WTC11 (cell line): ENCODE data around the gene NTRK1. TPM values are rescaled to one million over a fixed set of nuclear protein-coding genes. Genes with fewer than 3 reads are reported as not detected.

ENCODE experiments used
- ATAC-seq: fragments of 200-7000 bp; cut with Tn5 transposase; 2 replicates; pipeline ENCODE4 v1.10.0; 2021; ENCODE audit warnings: mild to moderate bottlenecking, moderate library complexity
- CTCF ChIA-PET: fragments of 300-600 bp; sonication (Branson Sonifier 250); formaldehyde crosslinking; loops from one replicate; lab custom pipeline; 2021; ENCODE audit warnings: antibody characterized with exemption; lab: Charles Lee
- POLR2A ChIA-PET: fragments of 350-600 bp; sonication (Branson Sonifier 250); formaldehyde crosslinking; loops from one replicate; lab custom pipeline; 2021; ENCODE audit warnings: antibody characterized with exemption; lab: Charles Lee
- DNase-seq: peaks from one replicate; pipeline ENCODE4 v3.0.0; 2021; ENCODE audit warnings: low spot score
- H3K27ac Mint-ChIP-seq: 2 replicates; pipeline ENCODE4 v1.8.0; 2021; ENCODE audit warnings: mixed read lengths
- H3K27me3 Mint-ChIP-seq: 2 replicates; pipeline ENCODE4 v1.8.0; 2021; ENCODE audit warnings: low read depth, mild to moderate bottlenecking, moderate library complexity, mixed read lengths
- H3K36me3 Mint-ChIP-seq: 2 replicates; pipeline ENCODE4 v1.8.0; 2021; ENCODE audit warnings: mixed read lengths
- H3K4me1 Mint-ChIP-seq: 2 replicates; pipeline ENCODE4 v1.8.0; 2022; ENCODE audit warnings: mixed read lengths
- H3K4me3 Mint-ChIP-seq: 2 replicates; pipeline ENCODE4 v1.8.0; 2021; ENCODE audit warnings: mild to moderate bottlenecking, moderate library complexity, mixed read lengths
- H3K9me3 Mint-ChIP-seq: 2 replicates; pipeline ENCODE4 v1.8.0; 2021; ENCODE audit warnings: mixed read lengths
- ARID4B ChIP-seq: sonication (generic); formaldehyde crosslinking; IDR thresholded peaks from 2 replicates; pipeline ENCODE4 v1.8.0; 2023; ENCODE audit warnings: missing genetic modification reagents, mild to moderate bottlenecking, borderline replicate concordance
- CREB1 ChIP-seq: sonication (generic); formaldehyde crosslinking; IDR thresholded peaks from 2 replicates; pipeline ENCODE4 v1.8.0; 2023; ENCODE audit warnings: mild to moderate bottlenecking, missing genetic modification reagents
- ELF4 ChIP-seq: sonication (generic); formaldehyde crosslinking; IDR thresholded peaks from 2 replicates; pipeline ENCODE4 v1.8.1; 2022; ENCODE audit warnings: low read depth, mild to moderate bottlenecking, moderate library complexity, missing genetic modification reagents
- FOXJ3 ChIP-seq: sonication (generic); formaldehyde crosslinking; IDR thresholded peaks from 2 replicates; pipeline ENCODE4 v1.9.0; 2021; ENCODE audit warnings: missing genetic modification reagents, mild to moderate bottlenecking, borderline replicate concordance
- FOXK1 ChIP-seq: sonication (generic); formaldehyde crosslinking; IDR thresholded peaks from 2 replicates; pipeline ENCODE4 v1.8.0; 2022; ENCODE audit warnings: mild to moderate bottlenecking, moderate library complexity, missing genetic modification reagents
- JAZF1 ChIP-seq: fragments of 250-450 bp; sonication (Bioruptor Pico); IDR thresholded peaks from 2 replicates; pipeline ENCODE4 v1.9.0; 2021; ENCODE audit warnings: moderate library complexity, mild to moderate bottlenecking, inconsistent platforms
- NR2C2 ChIP-seq: sonication (generic); formaldehyde crosslinking; IDR thresholded peaks from 2 replicates; pipeline ENCODE4 v1.8.0; 2022; ENCODE audit warnings: mild to moderate bottlenecking, missing genetic modification reagents
- NR3C1 ChIP-seq: sonication (generic); formaldehyde crosslinking; conservative IDR thresholded peaks from 2 replicates; pipeline ENCODE4 v1.8.1; 2023; ENCODE audit warnings: low read depth, mild to moderate bottlenecking, missing genetic modification reagents
- PRRX2 ChIP-seq: fragments of 250-450 bp; sonication (Bioruptor Pico); IDR thresholded peaks from 2 replicates; pipeline ENCODE4 v1.8.0; 2021; ENCODE audit warnings: mild to moderate bottlenecking
- RELA ChIP-seq: sonication (generic); formaldehyde crosslinking; IDR thresholded peaks from 2 replicates; pipeline ENCODE4 v1.8.1; 2022; ENCODE audit warnings: missing genetic modification reagents, mild to moderate bottlenecking, borderline replicate concordance
- SMAD3 ChIP-seq: sonication (generic); formaldehyde crosslinking; IDR thresholded peaks from 2 replicates; pipeline ENCODE4 v1.8.0; 2022; ENCODE audit warnings: missing genetic modification reagents, mild to moderate bottlenecking, borderline replicate concordance
- TCF7 ChIP-seq: sonication (generic); formaldehyde crosslinking; IDR thresholded peaks from 2 replicates; pipeline ENCODE4 v1.8.0; 2022; ENCODE audit warnings: mild to moderate bottlenecking, low read depth, missing genetic modification reagents, moderate library complexity
- TEAD1 ChIP-seq: sonication (generic); formaldehyde crosslinking; IDR thresholded peaks from 2 replicates; pipeline ENCODE4 v1.8.0; 2022; ENCODE audit warnings: mild to moderate bottlenecking, missing genetic modification reagents
- USF2 ChIP-seq: sonication (generic); formaldehyde crosslinking; IDR thresholded peaks from 2 replicates; pipeline ENCODE4 v1.8.1; 2023; ENCODE audit warnings: mild to moderate bottlenecking, missing genetic modification reagents, moderate library complexity
- ZNF121 ChIP-seq: sonication (generic); formaldehyde crosslinking; IDR thresholded peaks from 2 replicates; pipeline ENCODE4 v1.8.0; 2023; ENCODE audit warnings: missing genetic modification reagents
- ZNF138 ChIP-seq: sonication (generic); formaldehyde crosslinking; conservative IDR thresholded peaks from 2 replicates; pipeline ENCODE4 v1.8.1; 2022; ENCODE audit warnings: mild to moderate bottlenecking, moderate library complexity, missing genetic modification reagents
- ZNF219 ChIP-seq: sonication (generic); formaldehyde crosslinking; IDR thresholded peaks from 2 replicates; pipeline ENCODE4 v1.8.0; 2023; ENCODE audit warnings: missing genetic modification reagents, mild to moderate bottlenecking, borderline replicate concordance
- ZNF423 ChIP-seq: fragments of 250-450 bp; sonication (Bioruptor Pico); IDR thresholded peaks from 2 replicates; pipeline ENCODE4 v2.1.2; 2022; ENCODE audit warnings: mild to moderate bottlenecking, moderate library complexity
- ZSCAN18 ChIP-seq: fragments of 250-450 bp; sonication (Bioruptor Pico); IDR thresholded peaks from 2 replicates; pipeline ENCODE4 v2.1.2; 2022; ENCODE audit warnings: mild to moderate bottlenecking, moderate library complexity
- total RNA-seq: library from RNA; stranded (reverse); gene quantifications from 3 replicates; pipeline ENCODE4 v1.2.3, GENCODE V29; 2021
- TF ChIP-seq, protein P1 (sequence below): sonication (generic); formaldehyde crosslinking; IDR thresholded peaks from 2 replicates; pipeline ENCODE4 v1.8.1; 2022; ENCODE audit warnings: mild to moderate bottlenecking, moderate library complexity, missing genetic modification reagents
- TF ChIP-seq, protein P2 (sequence below): sonication (generic); formaldehyde crosslinking; conservative IDR thresholded peaks from 2 replicates; pipeline ENCODE4 v1.8.1; 2023; ENCODE audit warnings: mild to moderate bottlenecking, low read depth, missing genetic modification reagents, moderate library complexity

The NTRK1 gene
- total RNA-seq, 1 experiment from 2014 or later, result 0.42 TPM

- TF ChIP-seq ARID4B (CRISPR knock-in tag) (no peak), TCF7 (CRISPR knock-in tag) (no peak), USF2 (CRISPR knock-in tag) (no peak), ELF4 (CRISPR knock-in tag) (no peak)
These were observed 23.3 kb downstream of the NTRK1 start (continued) for GRCh38 chr1:156883919-156884318.

GRCh38 chr1:156884560-156885184, 24.0 kb downstream of the NTRK1 start:
- TF ChIP-seq NR2C2 (CRISPR knock-in tag) (no peak), NR3C1 (CRISPR knock-in tag) (no peak)
- TF ChIP-seq, protein P1, sequence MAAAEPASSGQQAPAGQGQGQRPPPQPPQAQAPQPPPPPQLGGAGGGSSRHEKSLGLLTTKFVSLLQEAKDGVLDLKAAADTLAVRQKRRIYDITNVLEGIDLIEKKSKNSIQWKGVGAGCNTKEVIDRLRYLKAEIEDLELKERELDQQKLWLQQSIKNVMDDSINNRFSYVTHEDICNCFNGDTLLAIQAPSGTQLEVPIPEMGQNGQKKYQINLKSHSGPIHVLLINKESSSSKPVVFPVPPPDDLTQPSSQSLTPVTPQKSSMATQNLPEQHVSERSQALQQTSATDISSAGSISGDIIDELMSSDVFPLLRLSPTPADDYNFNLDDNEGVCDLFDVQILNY (CRISPR knock-in tag), result no peak
- ChIA-PET CTCF (interaction anchor here (0.7 to 13.3 kb wide), 13 partner anchors 8 to 260 kb away, joined by 3 to 211 read pairs (median 12); partner anchors contain the start of genes INSRR, LRRC71 and NTRK1), POLR2A (interaction anchor here (0.8 kb wide), 1 partner anchor 36 kb away, joined by 3 read pairs; no protein-coding TSS in a partner anchor)
- no peak; the same call in 1 of the 2 replicates for ATAC-seq
- H3K9me3 Mint-ChIP-seq, result no peaks in the 10 kb centered on the region
- H3K4me1 Mint-ChIP-seq, result peaks cover 30% of the 10 kb centered on the region
- no peak for DNase-seq
- no peaks in the 10 kb centered on the region for H3K36me3 Mint-ChIP-seq
- no peak overlapping the region for H3K27ac Mint-ChIP-seq
- H3K4me3 Mint-ChIP-seq, result no peak overlapping the region
- H3K27me3 Mint-ChIP-seq, result peaks cover 35% of the 10 kb centered on the region

GRCh38 chr1:156885314-156885713, 24.6 kb downstream of the NTRK1 start:
- DNase-seq, result no peak
- Mint-ChIP-seq H3K9me3 (no peaks in the 10 kb centered on the region), H3K27me3 (peaks cover 41% of the 10 kb centered on the region), H3K27ac (no peak overlapping the region), H3K36me3 (no peaks in the 10 kb centered on the region), H3K4me1 (peaks cover 30% of the 10 kb centered on the region), H3K4me3 (no peak overlapping the region)
- ChIA-PET CTCF (interaction anchor here (0.7 to 13.3 kb wide), 13 partner anchors 9 to 261 kb away, joined by 3 to 211 read pairs (median 12); partner anchors contain the start of genes INSRR, LRRC71 and NTRK1), POLR2A (interaction anchor here (0.8 kb wide), 1 partner anchor 37 kb away, joined by 3 read pairs; no protein-coding TSS in a partner anchor)
- ATAC-seq, result no peak
- no peak for TF ChIP-seq RELA (CRISPR knock-in tag)
- TF ChIP-seq ZNF219, result no peak
- TF ChIP-seq ZNF423, result no peak
- no peak for TF ChIP-seq CREB1 (CRISPR knock-in tag)
- TF ChIP-seq, protein P2, sequence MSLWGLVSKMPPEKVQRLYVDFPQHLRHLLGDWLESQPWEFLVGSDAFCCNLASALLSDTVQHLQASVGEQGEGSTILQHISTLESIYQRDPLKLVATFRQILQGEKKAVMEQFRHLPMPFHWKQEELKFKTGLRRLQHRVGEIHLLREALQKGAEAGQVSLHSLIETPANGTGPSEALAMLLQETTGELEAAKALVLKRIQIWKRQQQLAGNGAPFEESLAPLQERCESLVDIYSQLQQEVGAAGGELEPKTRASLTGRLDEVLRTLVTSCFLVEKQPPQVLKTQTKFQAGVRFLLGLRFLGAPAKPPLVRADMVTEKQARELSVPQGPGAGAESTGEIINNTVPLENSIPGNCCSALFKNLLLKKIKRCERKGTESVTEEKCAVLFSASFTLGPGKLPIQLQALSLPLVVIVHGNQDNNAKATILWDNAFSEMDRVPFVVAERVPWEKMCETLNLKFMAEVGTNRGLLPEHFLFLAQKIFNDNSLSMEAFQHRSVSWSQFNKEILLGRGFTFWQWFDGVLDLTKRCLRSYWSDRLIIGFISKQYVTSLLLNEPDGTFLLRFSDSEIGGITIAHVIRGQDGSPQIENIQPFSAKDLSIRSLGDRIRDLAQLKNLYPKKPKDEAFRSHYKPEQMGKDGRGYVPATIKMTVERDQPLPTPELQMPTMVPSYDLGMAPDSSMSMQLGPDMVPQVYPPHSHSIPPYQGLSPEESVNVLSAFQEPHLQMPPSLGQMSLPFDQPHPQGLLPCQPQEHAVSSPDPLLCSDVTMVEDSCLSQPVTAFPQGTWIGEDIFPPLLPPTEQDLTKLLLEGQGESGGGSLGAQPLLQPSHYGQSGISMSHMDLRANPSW (CRISPR knock-in tag), result no peak
- TF ChIP-seq ZNF121, result no peak
- TF ChIP-seq JAZF1 (CRISPR knock-in tag), result no peak
- no peak for TF ChIP-seq FOXJ3 (CRISPR knock-in tag)
- no peak for TF ChIP-seq FOXK1
- TF ChIP-seq SMAD3, result no peak
- no peak for TF ChIP-seq ZSCAN18 (CRISPR knock-in tag)
- TF ChIP-seq ZNF138, result no peak
- TF ChIP-seq PRRX2 (CRISPR knock-in tag), result no peak
- TF ChIP-seq TEAD1 (CRISPR knock-in tag), result no peak
- TF ChIP-seq ELF4 (CRISPR knock-in tag), result no peak
